GM18951 (cell line): Measurements from ENCODE around the gene ANTXRL.

Experiments
- POLR2A ChIP-seq: IDR thresholded peaks from 4 replicates; pipeline ENCODE4 v1.6.1; 2011; ENCODE audit warnings: mild to moderate bottlenecking; ENCODE audit not compliant: insufficient read length, insufficient read depth; ENCODE audit errors: extremely low read depth
- in situ Hi-C: fragments of 300-500 bp; cut with MboI; formaldehyde crosslinking; loops from one replicate; pipeline ENCODE4 v1.12.0; 2022; ENCODE audit warnings: low sequenced_read_pairs, mixed read lengths, inconsistent platforms; ENCODE audit not compliant: unreplicated experiment

ANTXRL gene

GRCh38 chr10:46306516-46307184, 19.9 kb downstream of the ANTXRL start:
- TF ChIP-seq POLR2A, result no peak
- in situ Hi-C loops, result loop anchor here (25.0 kb wide), 1 partner anchor 1456 kb away; the partner anchor contains the start of gene SYT15B

- in situ Hi-C loops, result loop anchor here (25.0 kb wide), 1 partner anchor 1455 kb away; the partner anchor contains the start of gene SYT15B
These were observed 20.7 kb downstream of the ANTXRL start for GRCh38 chr10:46307281-46308112.

DNA sequence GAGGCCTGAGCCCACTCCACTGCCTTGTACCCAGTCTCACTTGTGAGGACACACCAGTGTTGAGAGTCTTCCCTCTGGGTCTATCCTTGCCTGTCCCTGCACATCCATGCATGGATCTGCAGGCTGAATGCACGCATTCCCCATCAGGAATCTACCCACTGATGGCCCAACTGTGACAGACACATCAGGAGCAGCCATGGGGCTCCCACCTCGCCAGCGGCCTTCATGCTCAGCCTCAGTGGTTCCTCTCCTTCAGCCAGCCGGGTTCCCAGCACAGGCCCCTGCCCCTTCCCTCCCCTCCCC, 21.3 kb downstream of the ANTXRL start:
- TF ChIP-seq POLR2A, result no peak
- in situ Hi-C loops, result loop anchor here (25.0 kb wide), 1 partner anchor 1454 kb away; the partner anchor contains the start of gene SYT15B

More at GRCh38 chr10:46307281-46308112, 20.7 kb downstream of the ANTXRL start:
- TF ChIP-seq POLR2A, result no peak

- no peak for TF ChIP-seq POLR2A
These were observed 22.1 kb downstream of the ANTXRL start for GRCh38 chr10:46308666-46309450.

DNA sequence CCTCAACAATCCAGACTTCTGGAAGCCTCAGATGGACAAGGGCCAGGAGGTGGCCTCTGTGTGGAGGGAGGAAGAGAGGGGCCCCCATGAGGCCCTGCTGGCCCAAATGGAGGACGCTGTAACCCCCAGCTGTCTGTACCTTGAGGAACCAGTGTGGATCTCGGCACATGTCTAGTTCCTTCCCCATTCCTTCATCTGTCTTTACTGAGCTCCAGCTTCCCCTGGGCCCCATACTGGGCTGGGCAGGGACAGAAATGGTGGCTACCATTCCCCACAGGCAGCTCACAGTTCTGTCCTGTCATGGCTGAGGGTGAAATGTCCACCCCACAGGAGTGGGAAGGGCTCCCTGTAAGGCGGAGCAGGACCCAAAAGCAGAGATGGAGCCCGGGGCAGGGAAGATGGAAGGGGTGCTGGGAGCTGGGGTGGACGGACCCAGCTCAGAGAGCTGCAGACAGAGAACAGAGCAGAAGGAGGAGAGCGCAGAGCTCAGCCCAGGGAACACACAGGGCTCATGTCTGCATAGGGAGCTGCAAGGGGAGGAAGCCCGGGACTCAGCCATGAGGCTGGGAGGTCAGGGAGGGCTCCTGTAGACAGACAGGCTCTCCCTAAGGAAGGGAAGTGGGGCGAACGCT, 22.8 kb downstream of the ANTXRL start:
- in situ Hi-C loops, result loop anchor here (10.0 to 25.0 kb wide), 2 partner anchors 65 to 1453 kb away; partner anchors contain the start of gene SYT15B
- TF ChIP-seq POLR2A, result no peak

More at GRCh38 chr10:46308666-46309450, 22.1 kb downstream of the ANTXRL start:
- in situ Hi-C loops, result loop anchor here (25.0 kb wide), 1 partner anchor 1453 kb away; the partner anchor contains the start of gene SYT15B

- TF ChIP-seq POLR2A, result no peak
- in situ Hi-C loops, result loop anchor here (10.0 to 25.0 kb wide), 2 partner anchors 65 to 1452 kb away; partner anchors contain the start of gene SYT15B
These were observed 23.3 kb downstream of the ANTXRL start for GRCh38 chr10:46310143-46310514.

DNA sequence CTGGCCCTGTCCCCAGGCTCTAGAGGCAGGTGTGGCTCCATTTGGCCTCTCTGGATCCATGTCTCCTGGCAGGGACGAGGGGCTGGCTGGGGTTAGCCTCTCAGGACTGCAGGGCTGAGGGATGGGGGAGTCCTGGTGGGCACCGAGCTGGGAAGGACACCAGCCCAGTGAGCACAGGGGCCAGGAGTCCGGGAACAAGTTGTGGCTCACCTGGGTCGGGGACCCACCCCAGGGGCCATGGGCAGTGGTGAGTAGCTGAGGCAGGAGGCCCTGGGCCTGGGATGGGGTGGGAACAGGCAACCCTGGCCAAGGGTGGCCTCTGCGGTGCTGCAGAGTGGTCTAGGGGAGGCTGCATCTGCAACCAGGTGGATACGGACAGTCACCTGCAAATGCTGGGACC, 24.1 kb downstream of the ANTXRL start:
- in situ Hi-C loops, result loop anchor here (10.0 to 25.0 kb wide), 2 partner anchors 66 to 1451 kb away; partner anchors contain the start of gene SYT15B
- no peak for TF ChIP-seq POLR2A

GRCh38 chr10:46311501-46311951, 24.7 kb downstream of the ANTXRL start:
- in situ Hi-C loops, result loop anchor here (10.0 to 25.0 kb wide), 2 partner anchors 67 to 1451 kb away; partner anchors contain the start of gene SYT15B
- no peak for TF ChIP-seq POLR2A

GRCh38 chr10:46311961-46312431, 25.2 kb downstream of the ANTXRL start:
- in situ Hi-C loops, result loop anchor here (10.0 to 25.0 kb wide), 2 partner anchors 67 to 1450 kb away; partner anchors contain the start of gene SYT15B

- in situ Hi-C loops, result loop anchor here (10.0 to 25.0 kb wide), 2 partner anchors 68 to 1449 kb away; partner anchors contain the start of gene SYT15B
- no peak for TF ChIP-seq POLR2A
These were observed 26.2 kb downstream of the ANTXRL start for GRCh38 chr10:46312953-46313352.

DNA sequence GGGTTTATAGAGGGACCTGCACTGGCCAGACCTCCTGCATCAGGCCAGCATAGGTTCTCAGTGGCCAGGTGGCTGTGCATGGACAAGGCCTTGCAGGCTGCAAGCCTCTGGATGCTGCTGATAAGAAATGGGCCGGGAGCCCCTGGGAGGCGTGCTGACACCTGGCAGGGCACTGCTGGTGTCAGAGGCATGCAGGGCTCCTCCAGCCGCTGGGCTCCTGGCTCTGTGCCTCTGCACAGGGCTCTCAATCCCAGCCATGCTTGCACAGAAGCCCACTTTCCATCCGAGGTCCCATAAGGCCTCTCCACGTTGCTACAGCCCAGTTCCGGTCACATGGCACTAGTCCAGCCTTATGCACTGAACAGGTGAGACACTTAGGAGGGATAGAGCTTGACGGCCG, 27.3 kb downstream of the ANTXRL start:
- in situ Hi-C loops, result loop anchor here (10.0 to 25.0 kb wide), 2 partner anchors 69 to 1448 kb away; partner anchors contain the start of gene SYT15B
- TF ChIP-seq POLR2A, result no peak

- in situ Hi-C loops, result loop anchor here (10.0 to 25.0 kb wide), 2 partner anchors 70 to 1447 kb away; partner anchors contain the start of gene SYT15B
These were observed 28.5 kb downstream of the ANTXRL start for GRCh38 chr10:46315071-46315860.
